ENCODE measurements around the gene RCOR3. TPM values are rescaled to one million over a fixed set of nuclear protein-coding genes. Genes with fewer than 3 reads are reported as not detected.

Gene RCOR3
- total and polyA plus RNA-seq, 2 of the 8 experiments (the other 6 are each of a cell fraction or from before 2014, with no cell fraction given) = 21.4 to 36.3 TPM

DNA sequence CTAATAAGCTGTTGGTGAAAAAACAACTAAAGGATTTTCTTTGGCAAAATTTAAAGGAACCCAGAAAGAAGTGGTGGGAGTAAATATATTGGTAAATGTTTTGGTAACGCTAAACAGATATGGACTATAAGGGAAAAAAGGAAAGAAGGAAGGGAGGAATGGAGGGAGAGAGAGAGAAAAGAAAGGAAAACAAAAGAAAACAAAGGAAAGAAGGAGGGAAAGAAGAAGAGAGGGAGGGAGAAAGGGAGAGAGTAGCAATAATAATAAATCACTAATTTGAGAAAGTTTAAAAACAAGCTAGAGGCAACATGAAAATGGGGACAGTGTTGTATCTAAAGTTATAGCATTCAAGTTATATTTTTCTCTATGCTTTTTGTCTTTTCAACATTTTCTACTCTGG lies 43.6 kb upstream of the RCOR3 start (continued):
- TF ChIP-seq SAP30 (IDR thresholded peaks at IDR 0.05; ENCODE audit: insufficient read depth, insufficient replicate concordance, low read length) (no peak), TBP (IDR thresholded peaks at IDR 0.05; ENCODE audit: low read depth, low read length) (no peak)
